SU-DHL-6 (cell line): ENCODE data around the gene GALNT11.

Source experiments
- H2AFZ ChIP-seq: fragments of 200-600 bp; sonication (generic); 2 replicates; pipeline ENCODE4 v1.6.1; 2014; ENCODE audit warnings: low read depth, mild to moderate bottlenecking, moderate library complexity, mixed read lengths, antibody characterized with exemption, low read length; ENCODE audit not compliant: severe bottlenecking
- H3F3A ChIP-seq: fragments of 200-600 bp; shearing (Covaris generic); 2 replicates; pipeline ENCODE4 v1.6.0; 2016; ENCODE audit warnings: antibody characterized with exemption, mild to moderate bottlenecking; ENCODE audit not compliant: insufficient read depth
- H3K27ac ChIP-seq: fragments of 200-600 bp; sonication (generic); 2 replicates; pipeline ENCODE4 v1.5.1; 2016; ENCODE audit warnings: low read depth, mild to moderate bottlenecking, low read length, moderate library complexity, mixed read lengths
- H3K27me3 ChIP-seq: fragments of 200-600 bp; sonication (generic), shearing (Covaris generic); 2 replicates; pipeline ENCODE4 v1.6.0; 2014; ENCODE audit warnings: mild to moderate bottlenecking, low read length
- H3K36me3 ChIP-seq: fragments of 200-600 bp; sonication (generic); 2 replicates; pipeline ENCODE4 v1.6.1; 2014; ENCODE audit warnings: mild to moderate bottlenecking, low read length, mixed read lengths
- H3K4me2 ChIP-seq: fragments of 300-600, 200-600 bp; shearing (Covaris generic), sonication (generic); 2 replicates; pipeline ENCODE4 v1.6.0; 2014; ENCODE audit warnings: low read length, low read depth, mild to moderate bottlenecking; ENCODE audit not compliant: poor library complexity, severe bottlenecking
- H3K4me3 ChIP-seq: fragments of 200-600 bp; sonication (generic); 2 replicates; pipeline ENCODE4 v1.5.1; 2014; ENCODE audit warnings: antibody characterized with exemption, low read length, mild to moderate bottlenecking, mixed read lengths; ENCODE audit not compliant: insufficient read depth, poor library complexity, severe bottlenecking
- H3K79me2 ChIP-seq: fragments of 200-600 bp; sonication (generic); 2 replicates; pipeline ENCODE4 v1.6.1; 2014; ENCODE audit warnings: mild to moderate bottlenecking, low read length, moderate library complexity; ENCODE audit not compliant: insufficient read depth
- H3K9ac ChIP-seq: fragments of 200-600 bp; sonication (generic); 2 replicates; pipeline ENCODE4 v1.7.0; 2014; ENCODE audit warnings: mild to moderate bottlenecking, low read length
- H3K9me2 ChIP-seq: fragments of 200-600 bp; sonication (generic); replicated peaks from 2 replicates; pipeline ENCODE4 v1.6.1; 2014; ENCODE audit warnings: low read length; ENCODE audit not compliant: insufficient read depth
- H3K9me3 ChIP-seq: fragments of 200-600 bp; sonication (generic); 2 replicates; pipeline ENCODE4 v1.6.1; 2014; ENCODE audit warnings: low read length, mixed read lengths; ENCODE audit not compliant: insufficient read depth
- H4K20me1 ChIP-seq: fragments of 200-600 bp; sonication (generic); 2 replicates; pipeline ENCODE4 v1.6.1; 2014; ENCODE audit warnings: low read depth, mild to moderate bottlenecking, antibody characterized with exemption, low read length, moderate library complexity, mixed read lengths
- EZH2phosphoT487 ChIP-seq: fragments of 200-600 bp; sonication (generic), shearing (Covaris generic); conservative IDR thresholded peaks from 2 replicates; pipeline ENCODE4 v1.6.1; 2018; ENCODE audit warnings: mild to moderate bottlenecking, antibody characterized with exemption, low read length, moderate library complexity, mixed read lengths
- TF ChIP-seq, protein P1 (sequence below): fragments of 200-600 bp; sonication (generic); IDR thresholded peaks from one replicate; pipeline ENCODE4 v1.5.1; 2017; ENCODE audit warnings: antibody characterized with exemption, mild to moderate bottlenecking, low read length, moderate library complexity; ENCODE audit not compliant: insufficient read depth, poor library complexity, severe bottlenecking

Gene GALNT11

DNA sequence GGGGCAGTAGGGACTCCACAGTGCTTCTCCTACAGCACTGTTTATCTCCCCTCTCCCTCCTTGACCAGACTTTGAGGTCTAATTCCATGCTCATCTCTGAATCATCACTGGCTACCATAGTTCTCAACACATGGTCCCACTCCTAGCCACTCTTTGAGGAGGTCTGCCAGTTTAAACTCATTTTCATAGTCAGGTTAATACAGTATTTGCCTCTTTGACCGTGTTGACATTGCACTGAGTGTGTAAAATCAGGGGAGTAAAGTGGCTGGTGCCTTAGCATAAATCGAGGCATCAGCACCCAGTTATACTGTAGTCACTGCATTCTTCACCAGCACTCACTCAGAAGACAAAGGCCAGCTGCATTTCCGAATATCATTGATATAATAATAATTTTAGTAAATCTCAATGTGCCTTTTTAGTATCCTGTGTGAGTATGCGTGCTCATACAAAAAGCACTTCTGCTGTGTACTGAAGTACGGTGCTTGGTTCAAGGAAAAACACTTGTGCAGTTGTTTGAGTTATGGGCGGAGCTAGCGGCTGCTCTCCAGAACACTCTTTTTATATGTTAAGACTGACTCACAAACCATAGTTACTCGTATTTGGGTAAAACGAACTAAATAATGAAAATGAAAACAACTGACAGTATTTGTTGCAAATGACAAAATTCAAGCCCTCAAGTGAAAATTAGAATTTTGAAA is 89.7 kb downstream of the GALNT11 start:
- Histone ChIP-seq H3K27ac (no peak overlapping the region), H4K20me1 (no peaks in the 10 kb centered on the region), H3K4me2 (no peak overlapping the region), H3K27me3 (no peaks in the 10 kb centered on the region), H3K79me2 (no peaks in the 10 kb centered on the region), H3F3A (no peaks in the 10 kb centered on the region), H3K9me2 (no peaks in the 10 kb centered on the region), H2AFZ (no peak overlapping the region), H3K9ac (no peak overlapping the region), H3K36me3 (no peaks in the 10 kb centered on the region; the same call in 1 of the 2 replicates), H3K9me3 (no peaks in the 10 kb centered on the region), H3K4me3 (no peak overlapping the region)
- TF ChIP-seq, protein P1, sequence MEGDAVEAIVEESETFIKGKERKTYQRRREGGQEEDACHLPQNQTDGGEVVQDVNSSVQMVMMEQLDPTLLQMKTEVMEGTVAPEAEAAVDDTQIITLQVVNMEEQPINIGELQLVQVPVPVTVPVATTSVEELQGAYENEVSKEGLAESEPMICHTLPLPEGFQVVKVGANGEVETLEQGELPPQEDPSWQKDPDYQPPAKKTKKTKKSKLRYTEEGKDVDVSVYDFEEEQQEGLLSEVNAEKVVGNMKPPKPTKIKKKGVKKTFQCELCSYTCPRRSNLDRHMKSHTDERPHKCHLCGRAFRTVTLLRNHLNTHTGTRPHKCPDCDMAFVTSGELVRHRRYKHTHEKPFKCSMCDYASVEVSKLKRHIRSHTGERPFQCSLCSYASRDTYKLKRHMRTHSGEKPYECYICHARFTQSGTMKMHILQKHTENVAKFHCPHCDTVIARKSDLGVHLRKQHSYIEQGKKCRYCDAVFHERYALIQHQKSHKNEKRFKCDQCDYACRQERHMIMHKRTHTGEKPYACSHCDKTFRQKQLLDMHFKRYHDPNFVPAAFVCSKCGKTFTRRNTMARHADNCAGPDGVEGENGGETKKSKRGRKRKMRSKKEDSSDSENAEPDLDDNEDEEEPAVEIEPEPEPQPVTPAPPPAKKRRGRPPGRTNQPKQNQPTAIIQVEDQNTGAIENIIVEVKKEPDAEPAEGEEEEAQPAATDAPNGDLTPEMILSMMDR = no peak
- TF ChIP-seq EZH2phosphoT487 = no peak

DNA sequence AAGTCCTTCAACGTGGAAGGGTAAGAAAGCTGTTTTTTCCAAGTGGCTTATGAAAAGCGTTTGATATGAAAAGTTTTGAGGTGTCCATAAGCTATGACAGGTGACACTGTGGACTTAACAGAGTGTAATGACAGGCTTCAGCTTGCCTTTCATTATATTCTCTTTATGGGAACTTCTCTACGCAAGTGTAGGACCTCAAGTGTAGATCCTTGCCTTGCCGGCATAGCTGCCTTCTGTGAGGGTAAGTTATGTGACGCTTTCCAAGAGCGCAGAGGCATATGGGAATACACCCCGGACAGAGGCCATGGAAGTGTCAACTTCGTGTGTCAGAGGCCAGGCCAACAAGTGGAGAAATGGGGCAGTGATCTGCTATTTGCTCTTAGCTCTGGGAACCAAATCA is 91.9 kb downstream of the GALNT11 start:
- H3F3A ChIP-seq = no peaks in the 10 kb centered on the region
- no peak overlapping the region for H3K27ac ChIP-seq
- no peak overlapping the region for H2AFZ ChIP-seq
- no peaks in the 10 kb centered on the region for H3K9me3 ChIP-seq
- no peaks in the 10 kb centered on the region for H3K27me3 ChIP-seq
- no peak for TF ChIP-seq EZH2phosphoT487
- TF ChIP-seq, protein P1 = no peak
- no peak overlapping the region for H3K9ac ChIP-seq
- no peaks in the 10 kb centered on the region for H4K20me1 ChIP-seq
- no peaks in the 10 kb centered on the region for H3K79me2 ChIP-seq
- H3K36me3 ChIP-seq = peaks cover 3% of the 10 kb centered on the region
- no peak overlapping the region for H3K4me2 ChIP-seq
- no peaks in the 10 kb centered on the region for H3K9me2 ChIP-seq
- no peak overlapping the region for H3K4me3 ChIP-seq

DNA sequence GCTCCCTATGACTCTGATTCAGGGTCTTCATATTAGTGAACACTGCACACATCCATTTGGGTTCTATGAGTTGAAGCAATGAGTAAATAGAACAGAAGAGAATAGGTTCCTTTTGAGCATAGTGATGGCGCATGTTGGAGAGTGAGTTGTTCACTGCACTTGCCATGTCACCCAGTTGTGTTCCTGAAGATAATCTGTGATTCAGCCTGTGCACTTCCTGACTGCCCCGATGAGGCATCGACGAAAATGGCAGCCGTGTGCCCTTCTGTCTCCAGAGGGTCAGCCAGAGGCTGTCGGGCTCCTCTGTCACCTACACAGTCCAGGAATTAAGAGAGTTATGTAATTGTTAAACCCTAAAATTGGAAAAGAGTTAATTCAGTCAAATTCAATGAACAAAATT is 94.7 kb downstream of the GALNT11 start:
- H3K4me2 ChIP-seq = no peak overlapping the region
- H3K36me3 ChIP-seq = peaks cover 15% of the 10 kb centered on the region
- no peaks in the 10 kb centered on the region for H4K20me1 ChIP-seq
- H3K9me2 ChIP-seq = no peaks in the 10 kb centered on the region
- H3K27ac ChIP-seq = no peak overlapping the region
- H3K9me3 ChIP-seq = no peaks in the 10 kb centered on the region
- no peak overlapping the region for H3K9ac ChIP-seq
- no peaks in the 10 kb centered on the region for H3K27me3 ChIP-seq
- H3F3A ChIP-seq = no peaks in the 10 kb centered on the region
- no peaks in the 10 kb centered on the region for H3K79me2 ChIP-seq
- no peak overlapping the region for H3K4me3 ChIP-seq
- no peak for TF ChIP-seq EZH2phosphoT487
- TF ChIP-seq, protein P1 = no peak
- H2AFZ ChIP-seq = no peak overlapping the region
